Tibial nerve (tissue), 4 donors: ENCODE measurements around the gene RAI14. TPM values are rescaled to one million over a fixed set of nuclear protein-coding genes. Genes with fewer than 3 reads are reported as not detected.

ENCODE experiments used
- DNase-seq, 2 donors: peaks; one replicate each; pipeline ENCODE4 v3.0.0-alpha.2; 2019; ENCODE audit warnings: low spot score in 2 of 2
- H3K27ac ChIP-seq, 4 donors: fragments of 200-600 bp; sonication (generic) in 3 of 4; one replicate each; pipeline ENCODE4 v1.5.1; 2017 to 2019; ENCODE audit warnings: mild to moderate bottlenecking in 1 of 4
- H3K27me3 ChIP-seq, 2 donors: fragments of 200-600 bp; sonication (generic) in 1 of 2; one replicate each; pipeline versions ENCODE4 v1.5.1 to v1.6.0; 2017 to 2019
- H3K36me3 ChIP-seq, 3 donors: fragments of 200-600 bp; sonication (generic); one replicate each; pipeline ENCODE4 v1.5.1; 2018 to 2019
- H3K4me1 ChIP-seq, 4 donors: fragments of 200-600 bp; sonication (generic) in 3 of 4; one replicate each; pipeline ENCODE4 v1.5.1; 2017 to 2019
- H3K4me3 ChIP-seq, 4 donors: fragments of 200-600 bp; sonication (generic) in 3 of 4; one replicate each; pipeline ENCODE4 v1.5.1; 2017 to 2019; ENCODE audit warnings: mild to moderate bottlenecking in 1 of 4, moderate library complexity in 1 of 4
- H3K9me3 ChIP-seq, 4 donors: fragments of 200-600 bp; sonication (generic) in 3 of 4; one replicate each; pipeline ENCODE4 v1.5.1; 2017 to 2019
- CTCF ChIP-seq, 5 experiments: fragments of 200-600 bp in 3 of 5; fragments of 450-650 bp in 2 of 5; sonication (generic) in 3 of 5; IDR thresholded peaks; one replicate each; pipeline ENCODE4 v1.5.1; 2016 to 2019; ENCODE audit warnings: antibody characterized with exemption in 5 of 5, mild to moderate bottlenecking in 3 of 5, moderate library complexity in 2 of 5
- EP300 ChIP-seq, 2 donors: sonication (generic); formaldehyde crosslinking; IDR thresholded peaks; one replicate each; pipeline ENCODE4 v1.6.1; 2017; ENCODE audit warnings: antibody characterized with exemption in 2 of 2, mild to moderate bottlenecking in 1 of 2
- POLR2A ChIP-seq, 2 donors: fragments of 450-650 bp; IDR thresholded peaks; one replicate each; pipeline ENCODE4 v1.6.1; 2017; ENCODE audit warnings: antibody characterized with exemption in 2 of 2, mild to moderate bottlenecking in 2 of 2, moderate library complexity in 2 of 2
- WGBS, 2 donors: methylation state at CpG; one replicate each; pipeline ENCODE4 v1.1.5; 2018; 5-methylcytosine and 5-hydroxymethylcytosine counted together
- total RNA-seq, 4 donors: library from RNA; depleted of rRNA; stranded (reverse); fragments of >200 nt; gene quantifications; one replicate each; pipeline ENCODE4 v1.1.0, GENCODE V29; 2016

RAI14 gene
- total RNA-seq, 4 donors from 2014 or later, result 42.8 to 72.2 (median 68.0) TPM

DNA sequence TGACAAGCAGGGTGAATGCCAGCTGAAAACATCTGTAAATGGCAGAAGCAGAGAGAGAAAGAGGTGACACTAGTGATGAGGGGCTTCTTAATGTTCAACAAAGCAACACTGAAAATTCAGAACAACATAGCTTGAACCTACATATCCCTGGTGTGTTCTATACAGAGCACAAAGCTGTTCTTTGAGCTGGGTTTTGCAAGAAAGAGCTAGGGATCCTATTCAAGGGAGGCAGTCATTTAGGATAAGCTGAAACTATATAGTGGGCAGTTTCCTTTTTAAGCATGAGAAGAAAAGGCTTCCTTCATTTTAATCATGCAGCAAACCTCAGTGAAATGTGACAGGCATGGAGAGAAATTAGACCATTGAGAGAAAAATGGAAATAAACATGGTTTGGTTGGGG lies 45.6 kb upstream of the RAI14 start:
- peak overlapping the region in 1 of 4 donors; percentile 48 for H3K27ac ChIP-seq
- no peaks in the 10 kb centered on the region for H3K9me3 ChIP-seq
- no peaks in the 10 kb centered on the region for H3K27me3 ChIP-seq
- no peak overlapping the region for H3K4me3 ChIP-seq
- TF ChIP-seq POLR2A (IDR thresholded peaks at IDR 0.05), result no peak
- TF ChIP-seq EP300 (IDR thresholded peaks at IDR 0.05), result no peak
- no peak for TF ChIP-seq CTCF (IDR thresholded peaks at IDR 0.05)
- no peak for DNase-seq
- H3K4me1 ChIP-seq, result peaks cover 0 to 18% (median 7%) of the 10 kb centered on the region in 4 donors
- H3K36me3 ChIP-seq, result no peaks in the 10 kb centered on the region

DNA sequence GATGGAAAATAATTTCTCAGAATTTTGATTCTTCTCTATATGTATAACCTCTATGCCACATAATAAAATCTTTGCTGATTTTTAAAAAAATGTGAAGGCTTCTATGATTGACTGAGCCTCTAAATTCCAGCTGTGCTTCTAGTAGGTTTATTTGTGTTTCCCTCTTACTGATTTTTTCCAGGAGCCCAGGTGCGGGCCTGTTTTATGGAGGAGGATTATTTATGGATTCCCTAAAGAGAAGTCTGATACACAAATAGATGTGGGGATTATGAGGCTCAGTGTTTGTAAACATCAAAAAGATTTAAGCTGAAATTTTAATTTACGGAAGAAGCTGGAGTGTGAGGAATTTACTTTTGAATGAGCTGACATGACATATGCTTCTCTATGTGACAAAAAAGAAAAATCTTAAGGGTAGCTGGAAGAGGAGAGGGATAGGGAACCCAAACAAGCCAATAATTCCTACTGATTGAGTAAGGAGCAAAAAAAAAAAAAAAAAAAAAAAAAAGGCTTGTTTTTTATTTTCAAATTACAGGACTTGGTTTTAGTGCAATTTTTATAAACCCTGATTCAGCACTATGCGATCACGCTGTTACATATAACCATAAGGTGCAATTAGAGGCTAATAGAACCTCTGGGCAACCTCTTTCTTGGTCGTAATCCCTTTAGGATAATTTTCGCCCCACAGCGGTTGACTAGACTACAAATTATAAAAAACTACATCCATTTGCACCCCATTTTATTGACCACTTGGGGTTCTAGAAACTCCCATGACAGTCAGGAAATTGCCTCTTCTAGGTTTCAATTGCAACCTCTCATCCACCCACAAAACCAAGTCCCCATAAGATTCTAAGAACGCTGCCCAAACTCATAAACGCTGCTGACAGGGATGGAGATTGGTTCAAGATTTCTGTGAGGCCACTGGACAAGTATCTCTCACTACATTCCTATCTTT lies 44.4 kb upstream of the RAI14 start:
- Histone ChIP-seq H3K4me3 (no peak overlapping the region), H3K27me3 (no peaks in the 10 kb centered on the region), H3K4me1 (peaks cover 0 to 18% (median 7%) of the 10 kb centered on the region in 4 donors), H3K27ac (no peak overlapping the region), H3K9me3 (no peaks in the 10 kb centered on the region), H3K36me3 (no peaks in the 10 kb centered on the region)
- no peak for TF ChIP-seq EP300 (IDR thresholded peaks at IDR 0.05)
- TF ChIP-seq POLR2A (IDR thresholded peaks at IDR 0.05), result no peak
- no peak for TF ChIP-seq CTCF (IDR thresholded peaks at IDR 0.05)
- 90 to 95% methylated on average over 9 of the region's 9 CpGs for WGBS, 2 donors
- DNase-seq, result no peak

DNA sequence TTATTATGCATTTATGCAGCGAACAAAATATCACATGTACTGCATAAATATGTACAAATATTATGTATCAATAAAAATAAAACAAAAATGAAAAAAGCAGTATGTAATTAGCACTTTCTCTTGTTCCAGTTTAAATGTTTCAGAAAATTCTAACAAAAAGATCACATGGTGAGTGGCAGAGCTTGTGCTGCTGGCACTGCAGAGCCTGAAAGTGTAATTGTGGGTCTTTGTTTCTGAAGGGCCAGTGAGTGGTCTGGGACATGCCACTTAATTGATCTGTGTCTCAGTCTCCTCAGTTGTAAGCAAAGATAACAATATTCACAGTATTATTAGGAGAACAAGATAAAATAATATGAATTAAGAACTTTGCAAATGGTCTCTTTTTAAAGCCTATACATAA lies 39.5 kb upstream of the RAI14 start:
- no peak for DNase-seq
- H3K27ac ChIP-seq, result no peak overlapping the region
- H3K9me3 ChIP-seq, result no peaks in the 10 kb centered on the region
- no peak overlapping the region for H3K4me3 ChIP-seq
- 93% methylated on average over 1 of the region's 1 CpG for WGBS, 2 donors
- no peaks in the 10 kb centered on the region for H3K36me3 ChIP-seq
- H3K4me1 ChIP-seq, result peaks cover 0 to 4% (median 0%) of the 10 kb centered on the region in 4 donors
- TF ChIP-seq EP300 (IDR thresholded peaks at IDR 0.05), result no peak
- no peaks in the 10 kb centered on the region for H3K27me3 ChIP-seq

- TF ChIP-seq EP300 (IDR thresholded peaks at IDR 0.05), result no peak
- no peak for TF ChIP-seq CTCF (IDR thresholded peaks at IDR 0.05)
- TF ChIP-seq POLR2A (IDR thresholded peaks at IDR 0.05), result no peak
- no peak for DNase-seq
- no peaks in the 10 kb centered on the region for H3K27me3 ChIP-seq
- no peaks in the 10 kb centered on the region for H3K9me3 ChIP-seq
- peaks cover 0 to 11% (median 0%) of the 10 kb centered on the region in 4 donors for H3K4me1 ChIP-seq
- 46 to 54% methylated on average over 4 of the region's 4 CpGs for WGBS, 2 donors
- no peak overlapping the region for H3K4me3 ChIP-seq
- H3K27ac ChIP-seq, result no peak overlapping the region
- no peaks in the 10 kb centered on the region for H3K36me3 ChIP-seq
Measured at GRCh38 chr5:34618371-34619065, 37.6 kb upstream of the RAI14 start.

DNA sequence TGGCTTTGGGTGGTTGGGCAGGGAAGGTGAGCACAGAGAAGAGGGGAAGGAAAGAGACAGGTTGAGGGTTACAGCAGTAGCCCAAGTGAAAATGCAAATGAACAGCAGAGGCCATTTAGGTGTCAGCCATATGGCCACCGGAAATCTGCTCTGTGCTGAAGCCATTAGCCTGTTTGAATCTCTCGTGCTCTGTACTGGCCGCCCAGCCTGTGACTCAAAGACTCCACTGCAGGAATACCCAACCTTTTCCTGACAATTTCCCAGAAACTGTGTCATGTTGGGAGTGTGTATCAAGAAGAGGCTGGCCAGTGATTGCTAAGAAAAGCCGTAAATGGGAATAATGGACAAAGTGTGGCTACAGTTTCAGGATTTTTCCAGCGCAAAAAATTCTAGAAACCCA lies 35.9 kb upstream of the RAI14 start:
- Histone ChIP-seq H3K27ac (no peak overlapping the region), H3K4me1 (peaks cover 0 to 11% (median 0%) of the 10 kb centered on the region in 4 donors), H3K36me3 (no peaks in the 10 kb centered on the region), H3K27me3 (no peaks in the 10 kb centered on the region), H3K4me3 (no peak overlapping the region), H3K9me3 (no peaks in the 10 kb centered on the region)
- 91 to 92% methylated on average over 5 of the region's 5 CpGs for WGBS, 2 donors
- DNase-seq, result no peak
- TF ChIP-seq EP300 (IDR thresholded peaks at IDR 0.05) (peak in 1 of 2 donors; percentile 35), POLR2A (IDR thresholded peaks at IDR 0.05) (no peak)
